Endothelial cell of umbilical vein (primary cell): ENCODE results near the gene LRRC8D. TPM values are rescaled to one million over a fixed set of nuclear protein-coding genes. Genes with fewer than 3 reads are reported as not detected.

Experiments used
- BruUV-seq: library from RNA; stranded (reverse); fragments of 400-500 nt; replicated peaks from 2 replicates; lab custom pipeline; 2021; lab: Mats Ljungman, UMichigan
- CTCF ChIA-PET: fragments of 300-600, 350-600 bp; sonication (Branson Sonifier 250); formaldehyde crosslinking; loops from one replicate; lab custom pipeline; 2021; ENCODE audit warnings: antibody characterized with exemption, inconsistent platforms; lab: Charles Lee
- POLR2A ChIA-PET: fragments of 300-600, 350-600 bp; sonication (Branson Sonifier 250); formaldehyde crosslinking; loops from one replicate; lab custom pipeline; 2021; ENCODE audit warnings: antibody characterized with exemption, inconsistent platforms; lab: Charles Lee
- DNase-seq: peaks from one replicate; pipeline ENCODE4 v3.0.0-alpha.2; 2011; ENCODE audit warnings: low read depth, low spot score
- FAIRE-seq: peaks from 2 replicates; lab custom pipeline; 2011; peaks lifted over from hg19 to GRCh38; lab: Jason Lieb, UNC
- H2AFZ ChIP-seq: 2 replicates; pipeline ENCODE4 v1.6.0; 2012; ENCODE audit warnings: low read depth, low read length, control low read depth, inconsistent platforms
- H3K27ac ChIP-seq: 2 replicates; pipeline ENCODE4 v1.5.1; 2011; ENCODE audit warnings: low read depth, mild to moderate bottlenecking, control low read depth, low read length, moderate library complexity; ENCODE audit not compliant: insufficient read depth
- H3K27me3 ChIP-seq, 2 experiments: 2 replicates each; pipeline versions ENCODE4 v1.6.0 to v1.6.1; 2011; ENCODE audit warnings: low read length in 2 of 2, mixed read lengths in 1 of 2; ENCODE audit not compliant: control insufficient read depth in 2 of 2, insufficient read depth in 2 of 2
- H3K36me3 ChIP-seq, 2 experiments: 2 replicates in 1 of 2; 3 replicates in 1 of 2; pipeline ENCODE4 v1.5.1; 2011; ENCODE audit warnings: low read length in 2 of 2, mild to moderate bottlenecking in 1 of 2, moderate library complexity in 1 of 2; ENCODE audit not compliant: control insufficient read depth in 2 of 2, insufficient read depth in 2 of 2; ENCODE audit errors: extremely low read depth in 1 of 2
- H3K4me1 ChIP-seq: 3 replicates; pipeline ENCODE4 v1.5.1; 2011; ENCODE audit warnings: mild to moderate bottlenecking, low read length; ENCODE audit not compliant: control insufficient read depth, insufficient read depth; ENCODE audit errors: extremely low read depth
- H3K4me2 ChIP-seq: 2 replicates; pipeline ENCODE4 v1.6.1; 2011; ENCODE audit warnings: low read length, control low read depth, mixed read lengths; ENCODE audit not compliant: insufficient read depth
- H3K4me3 ChIP-seq, 3 experiments: fragments of 200-600 bp in 1 of 3; sonication (generic), shearing (Covaris generic) in 1 of 3; replicated peaks in 1 of 3; 2 replicates each; pipeline ENCODE4 v1.5.1; 2011 to 2016; ENCODE audit warnings: control low read depth in 3 of 3, low read length in 3 of 3, mild to moderate bottlenecking in 2 of 3, inconsistent platforms in 1 of 3, low read depth in 1 of 3, moderate library complexity in 1 of 3; ENCODE audit not compliant: insufficient read depth in 1 of 3
- H3K79me2 ChIP-seq: 2 replicates; pipeline ENCODE4 v1.6.0; 2012; ENCODE audit warnings: low read length, inconsistent platforms; ENCODE audit not compliant: control insufficient read depth, insufficient read depth
- H3K9ac ChIP-seq: replicated peaks from 2 replicates; pipeline ENCODE3; 2011; ENCODE audit warnings: low read length, control low read depth; ENCODE audit not compliant: insufficient read depth; ENCODE audit errors: extremely low read depth
- H3K9me1 ChIP-seq: replicated peaks from 3 replicates; pipeline ENCODE4 v1.6.0; 2011; ENCODE audit warnings: mild to moderate bottlenecking, low read length; ENCODE audit not compliant: control insufficient read depth, insufficient read depth; ENCODE audit errors: extremely low read depth
- H3K9me3 ChIP-seq: replicated peaks from 2 replicates; pipeline ENCODE4 v1.5.1; 2012; ENCODE audit warnings: low read length, inconsistent platforms; ENCODE audit not compliant: control insufficient read depth, insufficient read depth
- H4K20me1 ChIP-seq: replicated peaks from 2 replicates; pipeline ENCODE3; 2011; ENCODE audit warnings: mild to moderate bottlenecking, low read length; ENCODE audit not compliant: control insufficient read depth, insufficient read depth; ENCODE audit errors: extremely low read depth
- MYC ChIP-seq: IDR thresholded peaks from one replicate; pipeline ENCODE4 v1.6.1; 2011; ENCODE audit warnings: mild to moderate bottlenecking, low read depth, low read length
- POLR2A ChIP-seq: IDR thresholded peaks from 2 replicates; pipeline ENCODE4 v1.6.1; 2012; ENCODE audit warnings: low read depth, mild to moderate bottlenecking, control low read depth, low read length
- dilution Hi-C: fragments of 300-500 bp; cut with MboI; formaldehyde crosslinking; loops from one replicate; pipeline ENCODE4 v1.15.0; 2019; ENCODE audit warnings: low sequenced_read_pairs; ENCODE audit not compliant: extremely low pct_ligation_motif_present
- intact Hi-C: fragments of 100-400 bp; cut with micrococcal nuclease; formaldehyde crosslinking; loops from one replicate; pipeline ENCODE4 v1.10.0; 2022
- polyA plus RNA-seq, 4 experiments: library from polyadenylated mRNA; depleted of rRNA in 3 of 4; stranded (reverse) in 3 of 4; unstranded in 1 of 4; fragments of >200 nt; gene quantifications; 2 replicates each; pipeline versions ENCODE4 v1.2.1 to v1.2.3, GENCODE V29; 2011 to 2012; ENCODE audit warnings: missing spikeins in 1 of 4
- total RNA-seq: library from RNA; stranded (reverse); gene quantifications from 2 replicates; pipeline ENCODE4 v1.2.3, GENCODE V29; 2021
- TF ChIP-seq, protein P1 (sequence below): IDR thresholded peaks from 2 replicates; pipeline ENCODE4 v1.6.1; 2011; ENCODE audit not compliant: insufficient read depth, insufficient read length

Gene LRRC8D
- total and polyA plus RNA-seq, 2 donors (not counting 3 experiments of a cell fraction or from before 2014, with no cell fraction given), result 31.9 to 37.7 TPM

DNA sequence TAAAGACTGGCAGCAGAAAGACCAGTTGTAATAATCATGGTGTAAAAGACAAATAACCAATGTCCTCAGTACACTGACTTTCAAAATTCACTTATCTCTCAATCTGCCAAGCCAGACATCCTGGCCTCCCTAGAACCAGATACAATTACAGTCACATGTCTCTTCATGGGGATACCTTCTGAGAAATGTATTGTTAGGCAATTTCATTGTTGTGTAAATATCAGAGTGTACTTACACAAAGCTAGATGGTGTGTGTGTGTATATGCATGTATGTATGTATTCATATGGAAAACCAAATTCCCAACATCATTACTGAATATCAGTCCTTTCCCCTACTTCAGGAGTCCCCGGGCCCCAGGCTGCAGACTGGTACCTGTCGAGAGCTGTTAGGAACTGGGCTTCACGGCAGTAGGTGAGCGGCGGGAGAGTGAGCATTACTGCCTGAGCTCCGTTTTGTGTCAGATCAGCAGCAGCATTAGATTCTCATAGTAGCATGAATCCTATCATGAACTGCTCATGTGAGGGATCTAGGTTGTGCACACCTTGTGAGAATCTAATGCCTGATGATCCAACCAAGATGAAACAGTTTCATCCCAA, 108.7 kb downstream of the LRRC8D start:
- POLR2A ChIA-PET, result interaction anchor here (1.0 kb wide), 1 partner anchor 53 kb away, joined by 3 read pairs; no protein-coding TSS in a partner anchor
- no peaks in the 10 kb centered on the region for H4K20me1 ChIP-seq
- no peaks in the 10 kb centered on the region for H3K9me3 ChIP-seq
- CTCF ChIA-PET, result no interaction called here
- no peaks in the 10 kb centered on the region for H3K9me1 ChIP-seq
- no peak overlapping the region for H3K4me3 ChIP-seq
- H3K4me2 ChIP-seq, result no peak overlapping the region
- no peaks in the 10 kb centered on the region for H3K4me1 ChIP-seq
- no peak overlapping the region for H3K27ac ChIP-seq
- no peak overlapping the region for H3K9ac ChIP-seq
- no peak overlapping the region for H2AFZ ChIP-seq
- no peaks in the 10 kb centered on the region for H3K79me2 ChIP-seq
- peaks cover 0 to 7% of the 10 kb centered on the region in 2 experiments for H3K36me3 ChIP-seq
- FAIRE-seq (no peak), DNase-seq (no peak)
- BruUV-seq, result no TSS peak
- TF ChIP-seq, protein P1, sequence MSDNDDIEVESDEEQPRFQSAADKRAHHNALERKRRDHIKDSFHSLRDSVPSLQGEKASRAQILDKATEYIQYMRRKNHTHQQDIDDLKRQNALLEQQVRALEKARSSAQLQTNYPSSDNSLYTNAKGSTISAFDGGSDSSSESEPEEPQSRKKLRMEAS, result no peak
- TF ChIP-seq MYC, result no peak
- H3K27me3 ChIP-seq, result no peaks in the 10 kb centered on the region
- dilution Hi-C loops (no loop called here), intact Hi-C loops (no loop called here)

DNA sequence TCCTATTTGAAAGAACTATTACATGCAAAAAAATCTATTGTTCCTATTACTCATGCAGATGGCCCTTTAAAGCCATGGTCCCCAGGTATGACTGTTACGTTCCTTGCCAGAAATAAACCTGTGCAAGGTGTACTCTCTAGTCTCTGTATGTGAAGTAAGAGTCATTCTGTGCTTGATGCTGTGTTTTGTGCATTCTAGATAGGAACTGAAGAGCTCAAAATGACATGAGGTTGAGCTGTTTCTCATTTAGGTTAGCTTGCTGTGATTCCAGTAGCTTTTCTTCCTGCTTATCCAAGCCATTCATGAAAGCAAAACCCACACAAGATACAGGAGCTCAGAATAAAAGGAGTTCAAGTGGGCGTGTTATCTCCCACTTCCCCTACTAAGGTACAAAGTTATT, 109.7 kb downstream of the LRRC8D start:
- Histone ChIP-seq H3K9ac (no peak overlapping the region), H3K27me3 (no peaks in the 10 kb centered on the region), H2AFZ (no peak overlapping the region), H3K4me3 (no peak overlapping the region), H3K27ac (no peak overlapping the region), H3K9me1 (no peaks in the 10 kb centered on the region), H3K4me2 (no peak overlapping the region), H3K4me1 (no peaks in the 10 kb centered on the region), H3K9me3 (no peaks in the 10 kb centered on the region), H3K36me3 (peaks cover 0 to 7% of the 10 kb centered on the region in 2 experiments), H4K20me1 (no peaks in the 10 kb centered on the region), H3K79me2 (no peaks in the 10 kb centered on the region)
- intact Hi-C loops (no loop called here), dilution Hi-C loops (no loop called here)
- POLR2A ChIA-PET, result no interaction called here
- no TSS peak for BruUV-seq
- CTCF ChIA-PET, result no interaction called here
- FAIRE-seq (peak; percentile 44), DNase-seq (no peak)
- no peak for TF ChIP-seq POLR2A
